Activated CD8-positive, alpha-beta T cell treated with anti-CD3 and anti-CD28 coated beads for 36 hours (primary cell): ENCODE data around the gene NUTM1. TPM values are rescaled to one million over a fixed set of nuclear protein-coding genes. Genes with fewer than 3 reads are reported as not detected.
A peak's percentile ranks its signal among the peaks of the same experiment; 100 is the strongest.

Source experiments
- ATAC-seq: fragments of 200-7000 bp; cut with Tn5 transposase; one replicate; pipeline ENCODE4 v1.10.0; 2021; ENCODE audit warnings: mild to moderate bottlenecking, moderate library complexity
- CTCF ChIA-PET: fragments of 350-600 bp; sonication (Branson Sonifier 250); formaldehyde crosslinking; loops from one replicate; lab custom pipeline; 2021; ENCODE audit warnings: antibody characterized with exemption; lab: Charles Lee
- POLR2A ChIA-PET: fragments of 350-600 bp; sonication (Branson Sonifier 250); formaldehyde crosslinking; loops from one replicate; lab custom pipeline; 2021; ENCODE audit warnings: antibody characterized with exemption; lab: Charles Lee
- DNase-seq: peaks from one replicate; pipeline ENCODE4 v3.0.0-alpha.2; 2020
- H3K27ac Mint-ChIP-seq: one replicate; pipeline ENCODE4 v1.8.0; 2021; ENCODE audit warnings: mild to moderate bottlenecking, mixed read lengths
- H3K27me3 Mint-ChIP-seq: one replicate; pipeline ENCODE4 v1.8.0; 2021; ENCODE audit warnings: mixed read lengths
- H3K36me3 Mint-ChIP-seq: one replicate; pipeline ENCODE4 v1.8.0; 2021; ENCODE audit warnings: low read depth, mixed read lengths
- H3K4me1 Mint-ChIP-seq: one replicate; pipeline ENCODE4 v1.8.0; 2021; ENCODE audit warnings: low read depth, mixed read lengths
- H3K4me3 Mint-ChIP-seq: one replicate; pipeline ENCODE4 v1.8.0; 2021; ENCODE audit warnings: mild to moderate bottlenecking, moderate library complexity, mixed read lengths
- H3K9me3 Mint-ChIP-seq: one replicate; pipeline ENCODE4 v1.8.0; 2021; ENCODE audit warnings: mixed read lengths
- CTCF ChIP-seq: fragments of 200-600 bp; IDR thresholded peaks from one replicate; pipeline ENCODE4 v1.8.0; 2022; ENCODE audit warnings: antibody characterized with exemption, mild to moderate bottlenecking
- intact Hi-C: fragments of 100-400 bp; cut with micrococcal nuclease; formaldehyde crosslinking; loops from one replicate; pipeline ENCODE4 v1.10.0; 2022
- total RNA-seq, 2 experiments: library from RNA; stranded (reverse); gene quantifications; one replicate each; pipeline ENCODE4 v1.2.3, GENCODE V29; 2021

NUTM1 gene
- total RNA-seq, 2 experiments from 2014 or later, result not detected

GRCh38 chr15:34330279-34330678 lies 12.8 kb upstream of the NUTM1 start:
- Mint-ChIP-seq H3K27ac (peak overlapping the region; percentile 71), H3K27me3 (no peaks in the 10 kb centered on the region), H3K4me3 (no peak overlapping the region), H3K4me1 (peaks cover 81% of the 10 kb centered on the region), H3K9me3 (no peaks in the 10 kb centered on the region), H3K36me3 (peaks cover 11% of the 10 kb centered on the region)
- POLR2A ChIA-PET, result interaction anchor here (1.3 to 1.5 kb wide), 2 partner anchors 12 to 13 kb away, joined by 3 to 8 read pairs; partner anchors contain the start of genes NOP10 and NUTM1
- ATAC-seq (no peak), DNase-seq (no peak)
- CTCF ChIA-PET, result interaction anchor here (0.9 to 6.4 kb wide), 6 partner anchors 8 to 88 kb away, joined by 3 to 34 read pairs (median 24); partner anchors contain the start of genes LPCAT4, NOP10 and NUTM1
- no peak for TF ChIP-seq CTCF
- intact Hi-C loops, result loop anchor here (10.0 kb wide), 1 partner anchor 255 kb away; the partner anchor contains the start of gene GOLGA8B

GRCh38 chr15:34331809-34332208 lies 11.3 kb upstream of the NUTM1 start:
- H3K4me3 Mint-ChIP-seq, result peak overlapping the region; percentile 52
- intact Hi-C loops, result loop anchor here (10.0 kb wide), 1 partner anchor 253 kb away; the partner anchor contains the start of gene GOLGA8B
- DNase-seq (no peak), ATAC-seq (peak; percentile 65)
- POLR2A ChIA-PET, result interaction anchor here (0.7 to 2.6 kb wide), 4 partner anchors 13 to 35 kb away, joined by 3 to 18 read pairs (median 4); partner anchors contain the start of gene LPCAT4
- no peaks in the 10 kb centered on the region for H3K27me3 Mint-ChIP-seq
- peak overlapping the region; percentile 95 for H3K27ac Mint-ChIP-seq
- TF ChIP-seq CTCF, result no peak
- H3K36me3 Mint-ChIP-seq, result peaks cover 11% of the 10 kb centered on the region
- peaks cover 72% of the 10 kb centered on the region for H3K4me1 Mint-ChIP-seq
- CTCF ChIA-PET, result interaction anchor here (1.3 kb wide), 1 partner anchor 14 kb away, joined by 6 read pairs; no protein-coding TSS in a partner anchor
- no peaks in the 10 kb centered on the region for H3K9me3 Mint-ChIP-seq

GRCh38 chr15:34332553-34333120 lies 10.5 kb upstream of the NUTM1 start:
- Mint-ChIP-seq H3K36me3 (peaks cover 11% of the 10 kb centered on the region), H3K27me3 (no peaks in the 10 kb centered on the region), H3K4me3 (peak overlapping the region; percentile 52), H3K4me1 (peaks cover 67% of the 10 kb centered on the region), H3K27ac (peak overlapping the region; percentile 95), H3K9me3 (no peaks in the 10 kb centered on the region)
- TF ChIP-seq CTCF, result no peak
- intact Hi-C loops, result loop anchor here (10.0 kb wide), 1 partner anchor 252 kb away; the partner anchor contains the start of gene GOLGA8B
- ATAC-seq (no peak), DNase-seq (no peak)
- ChIA-PET POLR2A (interaction anchor here (1.0 to 2.6 kb wide), 2 partner anchors 14 to 34 kb away, joined by 3 to 18 read pairs; partner anchors contain the start of gene LPCAT4), CTCF (interaction anchor here (1.3 to 1.8 kb wide), 4 partner anchors 10 to 91 kb away, joined by 5 to 8 read pairs (median 7); partner anchors contain the start of genes NOP10 and NUTM1)

- ChIA-PET CTCF (interaction anchor here (0.6 to 1.3 kb wide), 2 partner anchors 9 to 94 kb away, joined by 3 to 4 read pairs; no protein-coding TSS in a partner anchor), POLR2A (interaction anchor here (0.6 to 2.6 kb wide), 4 partner anchors 9 to 21 kb away, joined by 3 to 18 read pairs (median 4); partner anchors contain the start of genes NOP10 and NUTM1)
- H3K27me3 Mint-ChIP-seq, result no peaks in the 10 kb centered on the region
- H3K36me3 Mint-ChIP-seq, result peaks cover 9% of the 10 kb centered on the region
- no peak for TF ChIP-seq CTCF
- H3K4me1 Mint-ChIP-seq, result peaks cover 59% of the 10 kb centered on the region
- ATAC-seq (no peak), DNase-seq (no peak)
- H3K4me3 Mint-ChIP-seq, result peak overlapping the region; percentile 99
- intact Hi-C loops, result loop anchor here (10.0 kb wide), 1 partner anchor 250 kb away; the partner anchor contains the start of gene GOLGA8B
- H3K27ac Mint-ChIP-seq, result peak overlapping the region; percentile 95
- H3K9me3 Mint-ChIP-seq, result no peaks in the 10 kb centered on the region
Observed at GRCh38 chr15:34334672-34335071, 8.4 kb upstream of the NUTM1 start.
